Stimulated activated CD8-positive, alpha-beta memory T cell treated with anti-CD3 and anti-CD28 coated beads, Interleukin-12 subunit alpha, Interleukin-12 subunit beta, amount 100 ng/mL, for 24 hours (primary cell): ENCODE data around the gene CA10.

Source experiments
- DNase-seq: peaks from one replicate; pipeline ENCODE4 v3.0.0-alpha.2; 2020; ENCODE audit errors: extremely low read depth

CA10 gene

GRCh38 chr17:52158450-52159042 lies at the start of gene CA10:
CA10 (minus strand) TSS chr17:52158714.
- no peak for DNase-seq

GRCh38 chr17:52207796-52208195 lies 49.3 kb upstream of the CA10 start:
- no peak for DNase-seq

GRCh38 chr17:52202520-52203080 lies 44.1 kb upstream of the CA10 start:
- no peak for DNase-seq

- no peak for DNase-seq
Measured at GRCh38 chr17:52201767-52202519, 43.4 kb upstream of the CA10 start.

GRCh38 chr17:52191491-52191890 lies 33.0 kb upstream of the CA10 start:
- no peak for DNase-seq

GRCh38 chr17:52181782-52182181 lies 23.3 kb upstream of the CA10 start:
- DNase-seq: no peak

- DNase-seq: no peak
Measured at GRCh38 chr17:52178012-52178411, 19.5 kb upstream of the CA10 start.

GRCh38 chr17:52170963-52171572 lies 12.6 kb upstream of the CA10 start:
- DNase-seq: no peak

- DNase-seq: no peak
Measured at GRCh38 chr17:52160136-52160567, 1.6 kb upstream of the CA10 start.

GRCh38 chr17:52159246-52160135 lies 977 bp upstream of the CA10 start:
- DNase-seq: no peak

GRCh38 chr17:52157603-52158449 lies 688 bp downstream of the CA10 start:
- DNase-seq: no peak

- DNase-seq: no peak
Measured at GRCh38 chr17:52156576-52157570, 1.6 kb downstream of the CA10 start.

GRCh38 chr17:52155301-52155700 lies 3.2 kb downstream of the CA10 start:
- DNase-seq: no peak

GRCh38 chr17:52154466-52154865 lies 4.0 kb downstream of the CA10 start:
- no peak for DNase-seq

- DNase-seq: no peak
Measured at GRCh38 chr17:52150935-52151334, 7.6 kb downstream of the CA10 start.

- DNase-seq: no peak
Measured at GRCh38 chr17:52149626-52150025, 8.9 kb downstream of the CA10 start.

GRCh38 chr17:52148969-52149351 lies 9.6 kb downstream of the CA10 start:
- DNase-seq: no peak

GRCh38 chr17:52148288-52148968 lies 10.1 kb downstream of the CA10 start:
- no peak for DNase-seq

GRCh38 chr17:52147872-52148271 lies 10.6 kb downstream of the CA10 start:
- DNase-seq: no peak
